Activated CD4-positive, alpha-beta memory T cell treated with anti-CD3 and anti-CD28 coated beads for 36 hours (primary cell): ENCODE results near the gene PRRX1. TPM values are rescaled to one million over a fixed set of nuclear protein-coding genes. Genes with fewer than 3 reads are reported as not detected.
A peak's percentile ranks its signal among the peaks of the same experiment; 100 is the strongest.

ENCODE experiments used
- CTCF ChIA-PET: fragments of 350-600 bp; sonication (Branson Sonifier 250); formaldehyde crosslinking; loops from one replicate; lab custom pipeline; 2021; ENCODE audit warnings: antibody characterized with exemption, inconsistent platforms; lab: Charles Lee
- POLR2A ChIA-PET: fragments of 350-600 bp; sonication (Branson Sonifier 250); formaldehyde crosslinking; loops from one replicate; lab custom pipeline; 2021; ENCODE audit warnings: antibody characterized with exemption; lab: Charles Lee
- DNase-seq: peaks from one replicate; pipeline ENCODE4 v3.0.0-alpha.2; 2020
- H3K27ac Mint-ChIP-seq: one replicate; pipeline ENCODE4 v1.8.0; 2021; ENCODE audit warnings: mixed read lengths
- H3K27me3 Mint-ChIP-seq: one replicate; pipeline ENCODE4 v1.8.0; 2021; ENCODE audit warnings: mixed read lengths
- H3K36me3 Mint-ChIP-seq: one replicate; pipeline ENCODE4 v1.8.0; 2021; ENCODE audit warnings: mixed read lengths
- H3K4me1 Mint-ChIP-seq: one replicate; pipeline ENCODE4 v1.8.0; 2021; ENCODE audit warnings: low read depth, mixed read lengths
- H3K4me3 Mint-ChIP-seq: one replicate; pipeline ENCODE4 v1.8.0; 2021; ENCODE audit warnings: mild to moderate bottlenecking, mixed read lengths
- H3K9me3 Mint-ChIP-seq: one replicate; pipeline ENCODE4 v1.8.0; 2021; ENCODE audit warnings: mixed read lengths
- intact Hi-C: fragments of 100-400 bp; cut with micrococcal nuclease; formaldehyde crosslinking; loops from one replicate; pipeline ENCODE4 v1.15.1; 2023
- total RNA-seq, 2 experiments: library from RNA; stranded (reverse); gene quantifications; one replicate each; pipeline ENCODE4 v1.2.3, GENCODE V29; 2021

PRRX1 gene
- total RNA-seq, 2 experiments from 2014 or later, result not detected

DNA sequence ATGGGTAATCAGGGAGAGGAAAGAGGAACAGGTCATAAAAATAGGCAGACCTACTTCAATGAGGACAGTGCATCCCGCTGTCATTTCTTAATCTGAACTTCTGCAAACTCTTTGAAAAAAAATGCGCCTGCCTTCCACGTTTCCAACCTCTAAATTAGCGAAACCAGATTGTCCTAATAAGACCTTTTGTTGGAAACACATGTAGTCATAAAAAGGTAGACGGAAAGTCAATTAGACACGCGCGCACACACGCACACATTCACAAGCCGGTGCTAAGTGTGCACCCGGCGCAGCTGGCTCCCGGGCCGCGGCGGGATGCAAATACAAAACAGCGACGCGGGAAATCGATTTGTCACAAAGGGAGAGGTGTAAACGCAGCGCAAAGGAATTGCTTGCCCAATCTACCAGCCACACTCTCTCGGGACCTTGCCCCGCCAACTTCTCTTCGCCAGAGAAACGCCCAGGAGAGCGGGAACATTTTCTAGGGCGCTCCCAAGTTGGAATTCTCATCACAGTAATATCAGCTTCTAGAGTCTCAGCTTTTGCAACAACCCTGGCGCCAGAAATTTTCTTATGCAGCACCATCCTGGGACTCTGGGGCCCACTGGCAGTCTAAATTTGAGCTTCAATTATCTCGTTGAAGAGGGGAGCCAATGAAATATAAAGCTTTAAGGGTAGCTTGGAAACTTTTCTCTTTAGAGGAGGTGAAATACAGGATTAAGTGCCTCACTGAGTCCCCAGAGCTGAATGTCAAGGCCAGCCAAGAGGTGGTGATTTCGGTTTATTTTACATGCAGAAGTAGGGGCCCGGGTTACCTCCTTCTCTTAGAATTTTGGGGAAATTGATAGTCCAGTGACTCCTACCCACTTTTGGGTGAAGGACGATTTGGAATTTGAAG lies 4.5 kb downstream of the PRRX1 start:
- DNase-seq, result no peak
- CTCF ChIA-PET, result interaction anchor here (0.6 kb wide), 1 partner anchor 787 kb away, joined by 5 read pairs; no protein-coding TSS in a partner anchor
- POLR2A ChIA-PET, result no interaction called here
- no peaks in the 10 kb centered on the region for H3K36me3 Mint-ChIP-seq
- H3K27me3 Mint-ChIP-seq, result peaks cover 81% of the 10 kb centered on the region
- H3K9me3 Mint-ChIP-seq, result no peaks in the 10 kb centered on the region
- intact Hi-C loops, result loop anchor here (5.0 kb wide), 1 partner anchor 136 kb away; the partner anchor contains the start of gene GORAB
- H3K27ac Mint-ChIP-seq, result no peak overlapping the region
- no peak overlapping the region for H3K4me3 Mint-ChIP-seq
- H3K4me1 Mint-ChIP-seq, result peaks cover 33% of the 10 kb centered on the region

DNA sequence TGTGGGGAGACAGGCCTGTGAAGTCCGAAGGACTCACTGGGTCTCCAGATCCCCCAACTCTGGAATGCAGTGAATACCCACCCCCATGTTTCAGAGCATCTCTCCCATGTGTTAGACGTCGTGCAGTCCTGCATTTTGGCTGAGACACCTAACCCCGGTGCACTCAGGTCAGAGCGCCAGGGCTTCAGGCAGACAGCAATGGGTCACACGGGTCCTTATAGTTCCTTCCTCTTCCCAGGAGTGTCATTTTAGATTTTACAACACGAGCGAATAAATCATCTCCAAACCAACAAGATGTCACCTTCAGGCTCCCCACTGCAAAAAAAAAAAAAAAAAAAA lies 5.1 kb downstream of the PRRX1 start:
- H3K4me3 Mint-ChIP-seq, result no peak overlapping the region
- ChIA-PET POLR2A (no interaction called here), CTCF (interaction anchor here (0.6 kb wide), 1 partner anchor 786 kb away, joined by 5 read pairs; no protein-coding TSS in a partner anchor)
- H3K9me3 Mint-ChIP-seq, result no peaks in the 10 kb centered on the region
- peaks cover 82% of the 10 kb centered on the region for H3K27me3 Mint-ChIP-seq
- DNase-seq, result no peak
- intact Hi-C loops, result loop anchor here (5.0 kb wide), 1 partner anchor 137 kb away; the partner anchor contains the start of gene GORAB
- no peaks in the 10 kb centered on the region for H3K36me3 Mint-ChIP-seq
- no peak overlapping the region for H3K27ac Mint-ChIP-seq
- peaks cover 29% of the 10 kb centered on the region for H3K4me1 Mint-ChIP-seq

DNA sequence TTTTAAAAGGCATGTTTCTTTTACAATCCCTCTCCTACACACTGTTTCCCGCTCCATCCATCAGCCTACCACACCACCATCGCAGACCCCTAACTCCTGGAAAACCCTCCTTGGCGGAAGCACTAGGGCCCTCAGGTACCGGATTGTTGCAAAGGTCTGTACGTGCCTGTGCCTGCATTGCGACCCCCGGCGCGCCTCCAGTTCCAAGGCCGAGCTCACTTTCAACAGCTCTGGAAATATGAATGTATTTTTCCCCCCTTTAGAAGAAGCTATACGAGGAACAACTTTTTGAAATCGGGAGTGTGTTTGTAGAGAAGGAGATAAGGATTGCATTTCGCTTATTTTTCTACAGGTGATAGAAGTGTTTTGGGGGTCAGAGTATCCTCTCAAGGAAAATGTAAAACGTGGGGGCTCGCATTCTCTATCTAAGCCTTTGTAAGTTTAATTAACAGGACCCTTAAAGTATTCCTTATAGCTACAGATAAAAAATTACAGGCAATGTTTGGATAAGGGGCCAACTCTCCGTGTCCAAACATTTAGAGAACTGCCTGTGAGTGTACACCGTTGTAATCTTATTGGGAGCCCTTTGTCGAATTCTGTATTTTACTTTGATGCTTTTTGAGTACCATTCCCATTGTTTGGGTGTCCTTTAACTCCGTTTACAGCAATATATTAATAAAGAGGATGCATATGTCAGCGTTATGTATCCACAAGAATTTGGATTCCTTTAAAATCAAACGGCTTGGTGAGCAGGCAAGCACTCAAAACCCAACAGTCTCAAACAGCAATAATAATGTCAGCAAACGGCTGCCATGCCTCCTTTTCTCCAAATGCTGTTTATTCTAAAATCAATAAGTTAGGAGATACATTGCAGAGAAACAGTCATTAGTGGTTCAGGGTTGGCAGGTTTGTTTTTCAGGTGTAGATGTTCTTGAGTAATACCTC lies 5.9 kb downstream of the PRRX1 start:
- Mint-ChIP-seq H3K4me3 (no peak overlapping the region), H3K27me3 (peaks cover 77% of the 10 kb centered on the region), H3K9me3 (no peaks in the 10 kb centered on the region), H3K36me3 (no peaks in the 10 kb centered on the region), H3K4me1 (peaks cover 22% of the 10 kb centered on the region), H3K27ac (no peak overlapping the region)
- CTCF ChIA-PET, result interaction anchor here (0.6 to 1.1 kb wide), 3 partner anchors 15 to 785 kb away, joined by 3 to 5 read pairs (median 4); no protein-coding TSS in a partner anchor
- intact Hi-C loops, result loop anchor here (5.0 kb wide), 2 partner anchors 138 to 212 kb away; partner anchors contain the start of gene GORAB
- POLR2A ChIA-PET, result no interaction called here
- DNase-seq, result no peak

DNA sequence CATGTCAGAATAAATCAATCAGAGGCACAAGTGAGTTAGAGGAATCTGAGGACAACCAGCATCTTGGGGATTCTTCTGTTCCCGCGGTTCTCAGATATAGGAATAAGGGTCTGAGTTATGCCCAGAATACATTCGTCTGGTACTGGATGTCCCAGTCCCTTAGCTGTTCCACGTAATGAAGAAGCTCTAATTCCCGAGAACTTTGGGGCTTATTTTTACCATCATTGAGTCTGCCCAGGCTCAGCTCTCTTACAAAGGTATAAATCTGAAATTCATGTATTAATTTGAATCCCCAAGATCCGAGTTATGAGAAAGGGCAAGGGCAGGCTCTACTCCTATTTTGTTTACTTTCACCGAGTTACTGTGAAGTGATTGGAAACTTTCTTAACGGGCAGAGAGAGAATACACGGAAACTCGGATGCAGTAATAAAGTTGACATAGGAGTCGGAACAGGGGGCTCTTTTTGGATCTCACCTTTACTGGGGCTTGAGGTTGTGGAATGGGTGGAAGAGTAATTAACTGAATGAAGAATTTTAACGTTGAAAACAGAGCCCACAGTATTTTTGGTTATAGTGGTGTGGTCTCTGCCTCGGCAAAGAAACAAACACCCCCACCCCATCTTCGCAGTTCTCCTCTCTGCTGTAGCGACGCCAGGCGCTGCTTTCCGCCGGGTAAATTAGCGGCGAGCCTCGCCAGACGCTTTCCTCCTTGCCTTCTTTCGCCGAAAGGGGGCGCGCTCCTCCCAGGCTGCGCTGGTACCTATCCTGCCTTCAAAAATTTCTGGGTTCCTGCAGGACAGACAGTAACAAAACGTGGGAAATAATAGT lies 7.1 kb downstream of the PRRX1 start:
- peaks cover 66% of the 10 kb centered on the region for H3K27me3 Mint-ChIP-seq
- POLR2A ChIA-PET, result no interaction called here
- H3K27ac Mint-ChIP-seq, result no peak overlapping the region
- DNase-seq, result peak; percentile 57
- H3K4me1 Mint-ChIP-seq, result peaks cover 16% of the 10 kb centered on the region
- CTCF ChIA-PET, result interaction anchor here (0.9 to 1.1 kb wide), 2 partner anchors 11 to 259 kb away, joined by 3 read pairs; no protein-coding TSS in a partner anchor
- intact Hi-C loops, result loop anchor here (1.0 to 5.0 kb wide), 2 partner anchors 9 to 211 kb away; no protein-coding TSS in a partner anchor
- H3K9me3 Mint-ChIP-seq, result no peaks in the 10 kb centered on the region
- H3K36me3 Mint-ChIP-seq, result no peaks in the 10 kb centered on the region
- no peak overlapping the region for H3K4me3 Mint-ChIP-seq

DNA sequence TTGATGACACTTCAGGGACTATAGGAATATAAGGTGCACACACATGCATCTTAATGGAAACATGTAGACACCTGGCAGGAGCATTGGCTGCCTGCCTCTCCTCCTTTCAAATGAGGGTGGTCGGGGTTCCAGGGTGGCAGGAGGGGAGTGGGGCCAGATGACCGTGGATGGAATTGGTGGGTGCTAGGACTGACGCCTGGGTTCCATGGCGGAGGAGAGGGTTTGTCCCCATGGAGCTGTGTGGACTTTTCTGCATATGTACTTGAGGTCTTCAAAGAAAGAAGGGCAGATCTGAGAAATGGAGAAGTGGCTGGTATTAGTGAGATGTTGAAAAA lies 7.7 kb downstream of the PRRX1 start:
- no peak for DNase-seq
- Mint-ChIP-seq H3K4me3 (no peak overlapping the region), H3K27ac (no peak overlapping the region), H3K27me3 (peaks cover 62% of the 10 kb centered on the region), H3K4me1 (peaks cover 14% of the 10 kb centered on the region), H3K36me3 (no peaks in the 10 kb centered on the region), H3K9me3 (no peaks in the 10 kb centered on the region)
- POLR2A ChIA-PET, result no interaction called here
- intact Hi-C loops, result loop anchor here (1.0 to 5.0 kb wide), 2 partner anchors 9 to 211 kb away; no protein-coding TSS in a partner anchor
- CTCF ChIA-PET, result no interaction called here

DNA sequence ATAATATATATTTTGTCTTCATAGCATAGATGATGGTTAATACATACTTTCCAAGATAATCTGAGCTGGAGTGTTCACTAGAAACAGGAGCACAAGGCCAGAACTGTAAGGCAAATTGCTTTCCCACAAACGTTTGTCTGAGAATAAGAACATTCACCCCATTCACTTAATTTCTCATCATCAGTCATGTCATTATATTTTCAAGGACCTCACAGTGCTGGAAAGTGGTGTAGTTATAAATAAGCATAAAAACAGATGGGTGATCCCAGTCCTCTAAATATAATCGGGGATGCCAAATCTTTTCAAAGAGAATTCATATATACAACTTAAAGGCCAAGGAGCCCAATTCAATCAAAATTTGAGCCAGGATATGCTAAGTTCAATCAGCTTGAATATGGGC lies 8.4 kb downstream of the PRRX1 start:
- DNase-seq, result no peak
- POLR2A ChIA-PET, result no interaction called here
- intact Hi-C loops, result loop anchor here (5.0 kb wide), 1 partner anchor 210 kb away; no protein-coding TSS in a partner anchor
- Mint-ChIP-seq H3K27me3 (peaks cover 58% of the 10 kb centered on the region), H3K36me3 (no peaks in the 10 kb centered on the region), H3K9me3 (no peaks in the 10 kb centered on the region), H3K4me3 (no peak overlapping the region), H3K4me1 (peaks cover 9% of the 10 kb centered on the region), H3K27ac (no peak overlapping the region)
- CTCF ChIA-PET, result interaction anchor here (0.6 kb wide), 1 partner anchor 17 kb away, joined by 3 read pairs; no protein-coding TSS in a partner anchor

DNA sequence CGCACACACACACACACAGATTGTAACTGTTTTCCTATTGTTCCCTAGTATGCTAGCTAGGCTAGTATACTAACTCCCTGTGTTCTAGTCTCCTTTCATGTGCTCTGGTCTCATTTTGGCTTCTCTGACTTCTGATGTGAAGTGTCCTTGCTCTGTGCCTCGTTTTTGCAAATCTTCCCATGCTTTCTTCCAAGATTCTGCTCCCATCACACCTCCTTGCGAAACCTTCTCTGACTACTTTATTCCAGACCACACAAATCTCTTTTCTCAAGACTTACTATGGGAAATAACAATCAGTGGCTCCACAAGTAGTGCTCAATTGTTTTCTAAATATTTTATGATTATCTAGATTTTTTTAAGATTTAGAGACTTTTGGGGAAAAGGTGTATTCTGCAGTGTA lies 10.3 kb downstream of the PRRX1 start:
- Mint-ChIP-seq H3K27me3 (peaks cover 53% of the 10 kb centered on the region), H3K27ac (no peak overlapping the region), H3K36me3 (no peaks in the 10 kb centered on the region), H3K9me3 (no peaks in the 10 kb centered on the region), H3K4me3 (no peak overlapping the region), H3K4me1 (peaks cover 2% of the 10 kb centered on the region)
- POLR2A ChIA-PET, result no interaction called here
- CTCF ChIA-PET, result interaction anchor here (1.4 kb wide), 1 partner anchor 14 kb away, joined by 11 read pairs; no protein-coding TSS in a partner anchor
- no peak for DNase-seq
- intact Hi-C loops, result loop anchor here (5.0 kb wide), 1 partner anchor 208 kb away; no protein-coding TSS in a partner anchor

DNA sequence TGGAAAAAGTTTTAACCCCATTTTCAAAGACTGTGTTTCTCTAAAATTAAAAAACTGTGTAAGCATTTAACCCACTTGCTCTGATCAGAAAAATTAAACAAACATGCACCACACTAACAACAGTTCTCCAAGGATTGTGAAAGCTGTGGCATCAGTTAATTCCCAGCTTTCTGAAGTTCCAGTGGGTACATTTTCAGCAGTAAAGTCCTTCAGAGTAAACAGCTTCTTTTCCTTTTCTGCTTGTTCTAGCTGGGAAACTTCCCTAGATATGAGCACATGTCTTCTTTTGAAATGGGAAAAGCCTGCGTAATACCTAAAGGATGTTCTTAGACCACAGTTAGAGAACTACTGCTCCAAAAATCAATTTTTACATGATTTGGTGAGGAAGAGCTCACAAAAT lies 11.1 kb downstream of the PRRX1 start:
- Mint-ChIP-seq H3K36me3 (no peaks in the 10 kb centered on the region), H3K4me3 (no peak overlapping the region), H3K27ac (no peak overlapping the region), H3K9me3 (no peaks in the 10 kb centered on the region), H3K27me3 (peaks cover 47% of the 10 kb centered on the region), H3K4me1 (no peaks in the 10 kb centered on the region)
- DNase-seq, result no peak
- intact Hi-C loops, result loop anchor here (5.0 kb wide), 1 partner anchor 207 kb away; no protein-coding TSS in a partner anchor
- ChIA-PET POLR2A (no interaction called here), CTCF (interaction anchor here (0.7 to 1.5 kb wide), 3 partner anchors 14 to 107 kb away, joined by 3 to 11 read pairs (median 5); no protein-coding TSS in a partner anchor)

DNA sequence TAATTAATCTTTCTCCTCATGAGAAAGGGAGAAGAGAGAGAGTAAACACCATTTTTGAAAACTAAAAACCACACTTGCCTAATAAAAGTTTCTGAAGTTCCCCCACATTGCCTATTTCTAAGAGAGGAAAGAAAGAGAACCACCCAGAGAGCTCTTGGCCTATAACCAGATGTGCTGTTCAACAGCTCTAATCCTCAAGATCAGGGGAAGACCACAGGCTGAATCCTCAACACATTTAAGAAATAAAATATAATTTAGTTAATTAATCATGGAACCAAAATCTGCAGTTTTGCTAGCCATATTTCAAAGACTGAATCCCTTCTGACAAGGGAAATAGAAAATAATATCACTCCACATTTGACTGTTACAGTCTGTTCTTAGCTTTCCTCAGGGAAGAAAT lies 11.9 kb downstream of the PRRX1 start:
- intact Hi-C loops, result no loop called here
- Mint-ChIP-seq H3K27me3 (peaks cover 41% of the 10 kb centered on the region), H3K4me3 (no peak overlapping the region), H3K4me1 (no peaks in the 10 kb centered on the region), H3K36me3 (no peaks in the 10 kb centered on the region), H3K9me3 (no peaks in the 10 kb centered on the region), H3K27ac (no peak overlapping the region)
- ChIA-PET POLR2A (no interaction called here), CTCF (interaction anchor here (1.4 to 1.5 kb wide), 2 partner anchors 13 to 14 kb away, joined by 5 to 11 read pairs; no protein-coding TSS in a partner anchor)
- DNase-seq, result no peak

DNA sequence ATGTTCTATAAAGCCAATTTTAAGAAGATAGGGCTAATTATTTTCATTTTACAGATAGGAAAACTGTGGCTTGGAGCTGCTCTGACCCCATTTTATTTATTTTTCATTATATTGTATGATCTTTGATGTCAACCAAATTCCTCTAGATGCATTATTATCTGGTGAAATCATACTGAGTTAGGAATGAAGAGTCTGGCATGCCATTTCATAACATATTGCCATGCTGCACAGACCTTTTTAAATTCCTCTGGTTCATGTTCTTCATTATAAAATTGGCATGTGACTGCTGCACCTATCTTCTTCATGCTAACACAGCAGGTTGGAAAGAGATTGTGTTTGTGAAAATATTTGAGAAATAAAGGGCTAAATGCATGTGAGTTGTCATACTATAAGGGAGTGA lies 12.7 kb downstream of the PRRX1 start:
- H3K4me1 Mint-ChIP-seq, result no peaks in the 10 kb centered on the region
- H3K36me3 Mint-ChIP-seq, result no peaks in the 10 kb centered on the region
- ChIA-PET POLR2A (no interaction called here), CTCF (no interaction called here)
- H3K27ac Mint-ChIP-seq, result no peak overlapping the region
- H3K9me3 Mint-ChIP-seq, result no peaks in the 10 kb centered on the region
- no peak for DNase-seq
- H3K4me3 Mint-ChIP-seq, result no peak overlapping the region
- H3K27me3 Mint-ChIP-seq, result peaks cover 39% of the 10 kb centered on the region
- intact Hi-C loops, result no loop called here

DNA sequence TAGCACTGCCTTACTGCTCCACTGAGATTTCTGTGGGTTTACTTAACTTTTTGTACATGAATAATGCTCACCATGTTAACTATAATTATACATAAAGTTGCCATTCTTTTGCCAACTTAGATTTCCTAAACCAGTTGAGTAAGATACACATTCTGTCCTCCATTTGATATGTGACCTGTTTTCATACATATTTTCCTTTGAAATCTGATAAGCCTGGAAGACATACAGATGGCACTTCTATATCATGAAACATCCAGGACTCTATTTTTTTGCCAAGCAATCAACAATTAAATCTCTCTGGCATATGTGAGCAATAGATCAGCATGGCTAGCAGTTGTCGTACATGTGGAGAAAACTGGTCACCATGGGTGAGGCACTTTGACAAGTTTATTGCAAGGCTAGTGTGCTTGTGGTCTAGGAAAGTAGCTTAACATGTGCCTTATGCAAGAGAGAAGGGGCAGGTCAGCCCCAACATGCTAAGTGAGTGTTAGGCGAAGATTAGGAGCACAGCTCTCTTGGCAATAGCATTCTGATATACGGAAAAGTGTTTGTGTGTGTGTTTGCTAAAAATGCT lies 14.2 kb downstream of the PRRX1 start:
- POLR2A ChIA-PET, result no interaction called here
- Mint-ChIP-seq H3K36me3 (no peaks in the 10 kb centered on the region), H3K4me1 (no peaks in the 10 kb centered on the region), H3K27ac (no peak overlapping the region), H3K27me3 (peaks cover 35% of the 10 kb centered on the region), H3K9me3 (no peaks in the 10 kb centered on the region), H3K4me3 (no peak overlapping the region)
- no peak for DNase-seq
- intact Hi-C loops, result no loop called here
- CTCF ChIA-PET, result no interaction called here
